Stimulated activated CD4-positive, alpha-beta T cell treated with anti-CD3 and anti-CD28 coated beads, TNF-alpha, amount 100 ng/mL, for 1 hour (primary cell): ENCODE data around the gene IBTK.
"Not testable (repeated sequence)": the region's sequence is repeated elsewhere in the genome, so short reads cannot be mapped to it uniquely, and the experiment has no call there.

Experiments
- DNase-seq, 3 donors: peaks; one replicate each; pipeline ENCODE4 v3.0.0-alpha.2; 2020; ENCODE audit warnings: low read depth in 3 of 3, low spot score in 1 of 3

Gene IBTK

DNA sequence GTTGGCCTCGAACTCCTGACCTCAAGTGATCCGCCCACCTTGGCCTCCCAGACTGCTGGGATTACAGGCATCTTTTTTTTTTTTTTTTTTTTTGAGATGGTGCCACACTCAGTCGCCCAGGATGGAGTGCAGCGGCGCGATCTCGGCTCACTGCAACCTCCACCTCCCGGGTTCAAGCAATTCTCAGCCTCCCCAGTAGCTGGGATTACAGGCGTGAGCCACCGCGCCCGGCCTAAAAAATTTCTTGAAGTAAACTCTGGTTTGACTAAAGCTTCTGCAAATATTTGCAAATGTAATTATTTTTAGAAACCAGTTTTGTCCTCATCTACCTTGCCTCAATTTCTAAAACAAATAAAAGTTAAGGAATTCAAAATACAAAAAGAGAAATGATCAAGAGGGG, 1.2 kb downstream of the IBTK start:
- DNase-seq = no peak

GRCh38 chr6:82245376-82245775, 2.2 kb downstream of the IBTK start:
- no peak for DNase-seq

GRCh38 chr6:82243884-82244283, 3.7 kb downstream of the IBTK start:
- DNase-seq = no peak

GRCh38 chr6:82240186-82240585, 7.4 kb downstream of the IBTK start:
- no peak for DNase-seq

DNA sequence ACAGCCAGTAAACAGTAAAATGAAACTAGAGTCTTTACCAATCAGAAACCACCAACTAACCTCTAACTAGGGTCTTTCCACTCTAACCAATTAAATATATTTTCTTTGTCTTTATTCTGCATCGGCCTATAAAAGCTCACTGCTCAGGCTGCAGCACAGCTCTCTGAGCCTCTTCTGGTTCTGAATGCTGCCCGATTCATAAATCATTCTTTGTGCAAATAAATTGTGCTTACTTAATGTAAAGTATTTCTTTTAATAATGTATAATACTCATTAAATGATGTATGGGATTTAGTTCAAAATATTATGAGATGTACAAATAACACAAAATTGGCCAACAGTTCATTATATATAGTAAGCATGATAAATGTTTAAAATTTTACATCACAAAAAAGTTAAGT, 7.9 kb downstream of the IBTK start:
- DNase-seq = no peak

GRCh38 chr6:82237013-82237412, 10.5 kb downstream of the IBTK start:
- DNase-seq = no peak

DNA sequence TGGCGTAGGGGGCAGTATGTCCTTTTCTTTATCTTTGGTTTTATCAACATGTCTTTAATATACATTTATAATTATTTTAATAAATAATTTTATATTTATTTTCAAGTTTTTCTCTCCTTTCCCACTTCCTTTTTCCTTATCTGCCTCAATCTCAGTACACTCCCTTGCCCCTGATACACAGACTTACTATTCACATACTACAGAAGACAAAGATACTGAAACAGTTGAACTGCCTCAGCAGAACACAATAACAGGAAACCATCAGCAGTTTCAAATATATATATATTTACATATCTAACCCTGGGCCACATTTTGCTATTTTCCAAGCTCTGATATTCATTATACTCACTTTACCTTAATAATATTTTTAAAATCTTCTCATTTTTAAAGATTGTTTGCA, 19.8 kb downstream of the IBTK start:
- DNase-seq = no peak

GRCh38 chr6:82220167-82220566, 27.4 kb downstream of the IBTK start:
- no peak for DNase-seq

DNA sequence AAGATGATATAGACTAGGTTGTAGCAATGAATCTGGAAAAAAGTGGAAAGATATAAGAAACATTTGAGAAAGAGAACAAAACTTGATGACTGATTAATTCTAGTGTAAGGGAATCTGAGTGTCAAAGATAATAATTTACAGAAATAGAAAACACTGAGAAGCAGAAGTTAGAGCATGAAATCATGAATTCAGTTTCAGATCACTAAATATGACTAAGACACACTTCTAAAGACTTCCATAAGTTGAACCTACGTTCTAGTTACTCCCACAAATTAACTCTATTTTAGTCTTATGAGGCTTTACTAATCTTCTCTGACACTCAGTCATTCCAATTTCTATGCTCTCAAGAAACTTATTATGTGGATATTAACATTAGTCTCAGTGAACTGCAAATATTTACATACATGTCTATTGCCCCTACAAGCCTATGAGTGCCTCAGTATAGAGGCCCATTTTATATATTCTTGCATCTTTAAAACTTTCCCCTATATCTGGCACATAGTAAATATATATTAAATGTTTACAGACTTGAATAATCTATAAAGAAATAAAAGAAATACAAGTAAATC, 30.4 kb downstream of the IBTK start:
- no peak for DNase-seq

DNA sequence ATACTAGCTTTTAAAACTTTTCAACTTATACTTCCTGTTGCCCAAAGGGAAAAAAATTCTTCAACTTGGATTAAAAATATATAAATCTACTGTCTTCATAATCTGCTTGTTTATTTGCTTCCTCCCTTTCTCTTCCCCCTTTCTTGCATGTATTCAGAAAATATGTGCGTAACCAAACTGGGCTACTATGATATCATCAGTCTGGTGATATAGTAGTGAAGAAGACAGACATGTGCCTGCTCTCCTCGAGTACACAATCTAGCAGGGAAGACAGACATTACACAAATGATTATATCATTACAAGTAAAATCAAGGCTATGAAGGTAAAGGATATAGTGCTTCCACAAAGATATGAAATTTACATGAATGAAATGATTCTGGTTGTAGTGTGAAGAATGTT, 31.0 kb downstream of the IBTK start:
- no peak for DNase-seq

DNA sequence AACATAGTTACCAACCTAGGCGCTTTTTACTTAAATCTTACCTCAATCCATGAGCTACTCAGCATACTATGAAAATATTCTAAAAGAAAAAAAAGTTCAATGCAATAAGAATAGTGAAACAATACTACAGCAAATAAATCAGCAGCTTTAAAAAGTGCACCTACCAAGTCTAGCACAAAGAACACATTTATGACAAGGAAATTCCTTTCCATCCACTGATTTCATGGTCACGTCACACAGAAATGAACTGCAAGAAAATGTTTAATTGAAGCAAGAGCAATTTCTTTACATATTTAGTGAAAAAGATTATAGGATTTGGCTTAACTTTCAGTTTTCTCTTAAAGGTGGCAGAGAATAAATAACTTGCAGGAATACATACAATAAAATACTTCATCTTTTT, 36.2 kb downstream of the IBTK start:
- no peak for DNase-seq

DNA sequence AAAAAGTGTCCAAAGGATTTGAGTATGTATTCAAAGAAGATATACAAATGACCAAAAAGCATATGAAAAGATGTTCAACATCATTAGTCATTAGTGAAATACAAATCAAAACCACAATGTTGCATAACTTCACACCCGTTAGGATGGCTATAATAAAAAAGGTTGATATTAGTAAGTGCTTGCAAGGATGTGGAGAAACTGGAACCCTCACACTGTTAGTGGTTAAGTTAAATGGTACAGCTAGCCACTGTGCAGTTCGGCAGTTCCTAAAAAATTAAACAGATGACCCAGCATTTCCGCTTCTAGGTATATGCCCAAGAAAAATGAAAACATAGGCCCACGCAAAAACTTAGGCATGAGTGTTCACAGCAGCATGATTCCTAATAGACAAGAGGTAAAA, 38.6 kb downstream of the IBTK start:
- DNase-seq = no peak

- DNase-seq = no peak
Observed at GRCh38 chr6:82205930-82206392, 41.6 kb downstream of the IBTK start.

DNA sequence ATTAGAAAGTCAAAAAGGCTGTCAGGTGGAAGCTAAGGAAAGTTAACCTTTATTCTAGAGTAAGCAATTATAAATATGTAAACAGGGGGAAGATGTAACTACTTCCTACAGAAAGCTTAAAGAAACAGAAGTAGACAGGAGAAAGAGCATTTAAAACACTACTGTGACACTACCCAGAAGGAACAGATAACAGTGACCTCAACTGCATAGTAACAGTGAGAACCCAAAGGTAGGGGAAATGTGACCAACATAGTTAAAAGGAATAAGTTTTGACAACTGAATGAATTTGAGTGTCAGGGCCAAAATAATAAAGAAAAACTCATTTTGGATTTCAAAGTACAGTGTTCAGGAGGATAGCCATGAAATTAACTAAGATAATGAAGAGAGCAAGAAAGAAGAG, 43.5 kb downstream of the IBTK start:
- no peak for DNase-seq

DNA sequence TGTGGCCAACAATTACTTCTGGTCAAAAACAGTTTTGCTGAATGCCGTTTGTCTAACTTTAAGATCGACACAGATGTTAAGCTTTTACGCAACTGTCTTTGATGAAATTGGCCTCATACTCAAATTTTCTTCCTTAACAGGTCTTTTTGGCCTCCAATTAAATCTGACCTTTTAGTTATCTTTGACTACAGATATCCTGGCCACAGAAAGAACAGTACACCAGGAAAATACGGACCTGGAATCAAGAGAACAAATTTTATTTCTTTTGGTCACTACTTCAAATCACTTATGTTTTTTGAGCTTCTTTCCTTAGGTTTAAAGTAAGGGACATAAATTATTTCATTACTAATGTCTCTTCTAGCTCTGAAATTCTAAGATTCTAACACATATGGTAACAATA, 49.8 kb downstream of the IBTK start:
- DNase-seq = no peak

DNA sequence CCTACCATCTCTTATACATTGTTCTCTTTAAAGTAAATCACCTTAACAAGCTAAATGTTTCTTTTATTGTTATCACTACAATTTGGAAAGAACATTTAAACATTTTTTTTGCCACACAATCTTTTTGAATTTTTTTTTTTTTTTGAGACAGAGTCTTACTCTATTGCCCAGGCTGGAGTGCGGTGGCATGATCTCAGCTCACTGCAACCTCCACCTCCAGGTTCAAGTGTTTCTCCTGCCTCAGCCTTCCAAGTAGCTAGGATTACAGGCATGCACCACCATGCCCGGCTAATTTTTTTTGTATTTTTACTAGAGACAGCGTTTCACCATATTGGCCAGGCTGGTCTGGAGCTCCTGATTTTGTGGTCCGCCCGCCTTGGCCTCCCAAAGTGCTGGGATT, 50.3 kb downstream of the IBTK start:
- not testable (repeated sequence) for DNase-seq

GRCh38 chr6:82196161-82196560, 51.4 kb downstream of the IBTK start:
- no peak for DNase-seq

DNA sequence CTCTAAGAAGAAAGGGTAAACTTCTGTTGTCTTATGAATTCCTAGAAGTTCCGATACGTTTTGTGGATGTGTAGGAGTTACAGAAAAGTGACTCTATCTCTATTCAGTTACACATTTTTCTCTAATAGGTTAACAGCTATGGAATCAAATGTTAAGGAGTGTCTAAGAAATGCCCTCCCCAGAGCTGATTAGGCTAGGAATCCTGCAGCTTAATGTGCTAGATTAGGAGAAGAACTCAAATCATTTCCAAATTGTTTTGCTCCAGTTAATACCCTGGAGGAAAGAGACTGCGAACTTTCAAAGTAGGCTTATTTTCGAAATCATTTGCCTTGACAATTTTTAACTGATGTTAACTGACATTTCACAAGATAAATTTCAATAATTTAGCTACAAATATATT, 51.9 kb downstream of the IBTK start:
- DNase-seq = no peak

GRCh38 chr6:82185948-82186535, 61.5 kb downstream of the IBTK start:
- no peak for DNase-seq

DNA sequence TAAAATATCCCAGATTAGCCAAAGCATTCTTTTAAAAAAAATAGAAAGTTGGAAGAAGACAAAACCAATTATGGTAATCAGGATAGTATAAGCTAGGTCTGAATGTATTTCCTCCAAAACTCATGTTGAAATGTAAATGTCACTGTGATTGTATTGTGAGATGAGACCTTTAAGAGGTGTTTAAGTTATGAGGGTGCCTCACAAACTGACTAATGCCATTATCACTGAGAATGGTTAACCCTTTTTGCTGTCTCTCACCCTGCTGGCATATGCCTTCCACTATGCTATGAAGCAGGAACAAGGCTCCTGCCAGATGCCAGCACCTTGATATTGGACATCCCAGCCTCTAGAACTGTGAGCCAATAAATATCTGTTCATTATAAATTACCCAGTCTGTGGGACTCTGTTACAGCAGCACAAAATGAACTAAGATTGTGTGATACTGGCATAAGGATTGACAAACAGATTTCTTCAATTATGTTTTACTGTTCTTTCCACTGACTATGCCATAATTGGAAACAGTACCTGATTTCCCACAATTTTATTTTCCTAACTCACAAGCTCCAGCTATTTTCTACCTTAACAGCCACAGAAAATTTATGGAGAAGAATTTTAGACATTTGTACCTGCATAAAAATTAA, 63.8 kb downstream of the IBTK start:
- no peak for DNase-seq

GRCh38 chr6:82182756-82183155, 64.8 kb downstream of the IBTK start:
- DNase-seq = no peak

GRCh38 chr6:82179415-82179814, 68.1 kb downstream of the IBTK start:
- DNase-seq = no peak

DNA sequence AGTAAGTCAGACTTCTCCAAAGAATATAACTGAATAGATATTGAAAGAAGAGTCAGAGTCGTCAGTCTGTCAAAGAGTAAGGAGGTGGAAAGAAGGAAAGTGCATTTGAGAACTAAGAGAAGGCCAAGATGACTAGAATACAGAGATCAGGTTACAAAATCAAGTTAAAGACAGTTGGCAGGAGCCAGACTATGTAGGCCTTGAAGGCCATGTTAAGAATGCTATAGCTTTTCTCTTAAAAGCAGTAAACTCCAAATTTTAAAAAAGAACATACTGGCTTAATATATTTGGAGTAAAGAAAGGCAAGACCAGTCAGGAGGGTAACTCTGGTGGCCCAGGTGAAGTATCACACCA, 68.8 kb downstream of the IBTK start:
- DNase-seq = no peak
